EL (cell line): ENCODE data around the gene RASIP1.

Experiments used
- DNase-seq: peaks from one replicate; pipeline ENCODE4 v3.0.0-alpha.2; 2016

Gene RASIP1

GRCh38 chr19:48672994-48673393, 67.4 kb downstream of the RASIP1 start, which contains the start of gene NTN5:
Gene NTN5 (minus strand): TSS chr19:48673017. CDS start chr19:48670986, 2,031 bp downstream.
- DNase-seq: no peak

- no peak for DNase-seq
Observed at GRCh38 chr19:48671446-48671995, 68.9 kb downstream of the RASIP1 start.

GRCh38 chr19:48670699-48671445, 69.5 kb downstream of the RASIP1 start:
- no peak for DNase-seq
